ENCODE results near the gene LACRT.

The LACRT gene

DNA sequence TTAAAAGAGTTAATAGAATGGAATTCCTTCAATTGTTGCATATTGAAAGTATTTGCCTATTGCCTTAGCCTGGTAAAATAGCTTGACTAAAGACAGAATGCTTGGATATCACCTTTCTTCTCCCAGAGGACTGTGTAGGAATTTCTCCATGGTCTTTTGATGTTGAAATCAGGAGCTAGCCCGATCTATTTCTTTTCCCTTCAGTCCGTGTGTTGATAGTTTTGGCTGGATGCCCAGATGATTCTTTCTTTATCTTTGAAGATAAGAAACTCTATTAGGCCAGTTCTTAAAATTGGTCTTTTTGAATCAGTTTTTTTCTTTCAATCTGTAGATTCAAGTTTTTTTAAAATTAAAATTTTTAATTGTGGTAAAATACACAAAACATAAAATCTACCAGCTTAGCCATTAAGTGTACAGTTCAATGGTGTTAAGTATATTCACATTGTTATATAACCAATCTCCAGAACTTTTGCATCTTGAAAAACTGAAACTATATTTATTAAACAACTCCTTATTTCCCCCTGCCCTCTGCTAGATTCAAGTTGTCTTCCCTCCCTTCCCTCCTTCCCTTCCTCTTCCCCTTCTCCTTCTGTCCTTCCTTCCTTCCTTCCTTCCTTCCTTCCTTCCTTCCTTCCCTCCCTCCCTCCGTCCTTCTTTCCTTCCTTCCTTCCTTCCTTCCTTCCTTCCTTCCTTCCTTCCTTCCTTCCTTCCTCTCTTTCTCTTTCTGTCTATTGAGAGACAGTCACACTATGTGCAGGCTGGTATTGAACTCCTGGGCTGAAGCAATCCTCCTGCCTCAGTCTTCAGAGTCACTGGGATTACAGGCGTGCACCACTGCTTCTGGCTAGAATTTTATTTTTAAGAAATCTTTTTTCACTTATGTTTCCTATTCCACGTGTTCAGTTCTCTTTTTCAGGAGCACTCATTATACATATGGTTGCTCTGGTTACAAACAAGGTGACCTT lies 10.1 kb downstream of the LACRT start:
- Histone ChIP-seq H3K9ac (ENCODE audit: insufficient read length, low read depth) (no peak overlapping the region), H3K4me3 (ENCODE audit: insufficient read length, low read depth) (no peak overlapping the region), H3K4me1 (ENCODE audit: insufficient read depth, insufficient read length) (no peaks in the 10 kb centered on the region), H3K36me3 (ENCODE audit: insufficient read depth, insufficient read length, low read length) (no peaks in the 10 kb centered on the region), H3K27me3 (ENCODE audit: insufficient read depth, insufficient read length) (no peaks in the 10 kb centered on the region), H3K9me3 (ENCODE audit: insufficient read depth, low read length) (peaks cover 21% of the 10 kb centered on the region; the same call in 1 of the 2 replicates)
- DNase-seq (ENCODE audit: low read depth, low spot score) = no peak
- TF ChIP-seq YY1 (IDR thresholded peaks at IDR 0.05; ENCODE audit: insufficient read depth, insufficient read length) (no peak), ZNF274 (IDR thresholded peaks at IDR 0.05; ENCODE audit: low read depth, low read length) (no peak)

DNA sequence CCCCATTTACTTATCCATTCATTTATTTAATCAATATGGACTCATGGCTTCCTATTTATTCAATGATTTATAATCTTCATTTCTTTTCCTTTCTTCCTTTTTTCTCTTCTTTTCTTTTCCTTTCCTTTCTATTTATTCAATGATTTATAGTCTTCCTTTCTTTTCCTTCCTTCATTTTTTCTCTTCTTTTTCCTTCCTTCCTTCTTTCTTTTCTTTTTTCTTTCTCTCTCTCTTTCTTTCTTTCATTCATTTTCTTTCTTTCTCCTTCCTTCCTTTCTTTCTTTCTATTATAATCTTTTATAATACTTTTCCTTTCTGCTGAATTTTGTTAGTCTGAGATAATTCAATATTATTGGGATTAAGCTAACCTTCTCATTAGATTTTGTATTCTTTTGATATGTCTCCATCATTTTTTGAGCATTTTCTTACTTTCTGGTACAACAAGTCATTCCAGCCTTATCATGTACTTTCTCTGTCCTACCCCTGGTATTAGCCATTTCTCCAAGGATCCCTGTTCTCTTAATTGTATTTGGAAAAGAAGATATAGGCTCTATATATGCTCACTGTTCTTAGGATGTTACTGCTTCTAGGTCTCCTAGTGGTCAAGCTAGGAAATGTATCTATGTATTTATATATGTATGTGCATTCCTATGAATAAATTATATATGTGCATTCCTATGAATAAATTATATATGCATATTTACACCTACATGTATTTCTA lies 12.1 kb downstream of the LACRT start:
- H3K4me3 ChIP-seq (ENCODE audit: insufficient read length, low read depth) = no peak overlapping the region
- DNase-seq (ENCODE audit: low read depth, low spot score) = no peak
- peaks cover 9% of the 10 kb centered on the region; the same call in 1 of the 2 replicates for H3K9me3 ChIP-seq (ENCODE audit: insufficient read depth, low read length)
- H3K36me3 ChIP-seq (ENCODE audit: insufficient read depth, insufficient read length, low read length) = no peaks in the 10 kb centered on the region
- no peak overlapping the region for H3K9ac ChIP-seq (ENCODE audit: insufficient read length, low read depth)
- TF ChIP-seq ZNF274 (IDR thresholded peaks at IDR 0.05; ENCODE audit: low read depth, low read length) (no peak), YY1 (IDR thresholded peaks at IDR 0.05; ENCODE audit: insufficient read depth, insufficient read length) (no peak), SUZ12 (IDR thresholded peaks at IDR 0.05; ENCODE audit: extremely low read depth, insufficient read depth, insufficient read length) (no peak)
- H3K27me3 ChIP-seq (ENCODE audit: insufficient read depth, insufficient read length) = no peaks in the 10 kb centered on the region
- H3K4me1 ChIP-seq (ENCODE audit: insufficient read depth, insufficient read length) = no peaks in the 10 kb centered on the region

DNA sequence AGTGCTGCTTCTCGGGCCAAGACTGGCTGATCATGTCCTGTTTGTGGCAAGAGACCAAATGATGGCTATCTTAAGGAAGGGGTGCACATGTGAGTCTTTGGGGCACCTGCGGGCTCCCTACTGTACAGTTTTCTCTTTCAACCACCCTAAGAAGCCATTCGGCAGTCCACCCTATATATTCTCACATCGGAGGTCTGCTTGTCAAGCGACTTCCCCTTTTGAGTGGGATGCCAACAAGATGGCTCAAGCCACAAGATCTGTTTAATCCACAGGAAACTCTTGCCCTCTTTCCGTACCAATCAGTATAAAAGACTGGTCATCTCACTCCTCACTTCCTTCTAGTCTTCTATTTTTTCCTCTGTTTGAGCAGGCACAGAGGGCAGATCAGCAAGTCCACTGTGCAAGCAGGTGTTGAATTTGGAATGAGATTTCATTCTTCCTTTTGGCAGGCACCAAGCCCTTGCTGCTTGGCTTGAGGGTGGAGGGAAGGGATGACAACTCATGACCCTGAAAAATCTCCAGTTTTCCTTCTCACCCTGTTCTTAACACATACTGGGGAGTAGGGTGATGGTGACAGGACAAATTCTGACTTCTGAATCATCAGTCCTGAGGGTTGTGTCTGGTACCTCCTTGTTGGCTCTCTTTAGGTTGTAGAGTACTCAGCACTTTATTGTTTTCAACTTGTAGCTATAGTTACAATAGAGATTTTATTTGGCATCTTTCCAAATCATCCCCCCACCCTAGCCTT lies 17.6 kb downstream of the LACRT start:
- DNase-seq (ENCODE audit: low read depth, low spot score) = no peak
- Histone ChIP-seq H3K36me3 (ENCODE audit: insufficient read depth, insufficient read length, low read length) (no peaks in the 10 kb centered on the region), H3K9ac (ENCODE audit: insufficient read length, low read depth) (no peak overlapping the region), H3K4me1 (ENCODE audit: insufficient read depth, insufficient read length) (no peaks in the 10 kb centered on the region), H3K4me3 (ENCODE audit: insufficient read length, low read depth) (no peak overlapping the region), H3K9me3 (ENCODE audit: insufficient read depth, low read length) (no peaks in the 10 kb centered on the region), H3K27me3 (ENCODE audit: insufficient read depth, insufficient read length) (peaks cover 9% of the 10 kb centered on the region)
- TF ChIP-seq ZNF274 (IDR thresholded peaks at IDR 0.05; ENCODE audit: low read depth, low read length) (no peak), YY1 (IDR thresholded peaks at IDR 0.05; ENCODE audit: insufficient read depth, insufficient read length) (no peak), SUZ12 (IDR thresholded peaks at IDR 0.05; ENCODE audit: extremely low read depth, insufficient read depth, insufficient read length) (no peak)

DNA sequence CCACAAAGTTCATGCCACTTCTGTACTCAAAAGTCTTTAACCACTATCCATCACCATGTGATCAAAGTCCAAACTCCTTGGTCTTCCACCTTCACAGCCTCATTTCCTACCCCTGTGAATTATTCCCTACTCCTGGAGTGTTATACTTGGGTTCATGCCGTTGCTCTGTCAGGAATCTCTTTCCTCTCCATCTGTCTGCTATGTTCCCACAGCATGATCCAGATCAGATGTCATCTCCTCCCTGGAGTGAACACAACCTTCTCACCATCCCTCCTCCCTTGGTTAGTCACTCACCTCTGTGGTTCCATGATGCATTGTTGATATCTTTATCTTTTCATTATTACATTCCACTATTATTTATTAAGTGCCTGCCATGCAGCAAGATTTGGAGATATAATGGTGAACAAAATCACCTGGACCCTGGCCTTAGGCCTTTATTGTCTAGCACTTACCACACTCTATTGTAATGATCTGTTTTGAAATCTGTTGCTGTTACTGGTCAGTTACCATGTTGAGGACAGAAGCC lies 22.4 kb downstream of the LACRT start:
- DNase-seq (ENCODE audit: low read depth, low spot score) = no peak
- Histone ChIP-seq H3K4me3 (ENCODE audit: insufficient read length, low read depth) (no peak overlapping the region), H3K36me3 (ENCODE audit: insufficient read depth, insufficient read length, low read length) (no peaks in the 10 kb centered on the region), H3K9me3 (ENCODE audit: insufficient read depth, low read length) (no peaks in the 10 kb centered on the region), H3K27me3 (ENCODE audit: insufficient read depth, insufficient read length) (peaks cover 9% of the 10 kb centered on the region), H3K4me1 (ENCODE audit: insufficient read depth, insufficient read length) (no peaks in the 10 kb centered on the region), H3K9ac (ENCODE audit: insufficient read length, low read depth) (no peak overlapping the region)
- TF ChIP-seq YY1 (IDR thresholded peaks at IDR 0.05; ENCODE audit: insufficient read depth, insufficient read length) = no peak
- no peak for TF ChIP-seq SUZ12 (IDR thresholded peaks at IDR 0.05; ENCODE audit: extremely low read depth, insufficient read depth, insufficient read length)
- no peak for TF ChIP-seq ZNF274 (IDR thresholded peaks at IDR 0.05; ENCODE audit: low read depth, low read length)

DNA sequence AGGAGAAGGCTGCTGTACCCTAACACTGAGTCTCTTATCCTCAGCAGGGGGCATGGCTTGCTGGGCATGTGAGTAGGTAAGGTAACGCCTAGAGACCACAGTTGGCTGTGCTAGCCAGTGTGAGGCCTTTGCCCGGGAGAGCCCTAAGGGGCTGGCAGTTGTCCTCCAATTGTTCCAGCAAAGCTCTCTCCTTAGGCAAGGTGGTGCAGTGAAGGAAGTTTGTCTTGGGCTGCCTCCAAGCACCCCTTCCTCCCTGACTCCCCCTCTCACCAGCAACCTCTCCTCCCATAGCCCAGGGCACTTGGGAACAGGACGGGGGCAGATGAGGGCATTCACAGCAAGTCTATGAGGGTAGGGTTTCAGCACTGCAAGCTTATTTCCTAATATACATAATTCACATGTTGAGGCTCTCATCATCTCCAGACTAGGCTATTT lies 23.0 kb downstream of the LACRT start:
- Histone ChIP-seq H3K27me3 (ENCODE audit: insufficient read depth, insufficient read length) (peaks cover 9% of the 10 kb centered on the region), H3K9ac (ENCODE audit: insufficient read length, low read depth) (no peak overlapping the region), H3K4me3 (ENCODE audit: insufficient read length, low read depth) (no peak overlapping the region), H3K36me3 (ENCODE audit: insufficient read depth, insufficient read length, low read length) (no peaks in the 10 kb centered on the region), H3K4me1 (ENCODE audit: insufficient read depth, insufficient read length) (no peaks in the 10 kb centered on the region), H3K9me3 (ENCODE audit: insufficient read depth, low read length) (no peaks in the 10 kb centered on the region)
- TF ChIP-seq ZNF274 (IDR thresholded peaks at IDR 0.05; ENCODE audit: low read depth, low read length) (no peak), SUZ12 (IDR thresholded peaks at IDR 0.05; ENCODE audit: extremely low read depth, insufficient read depth, insufficient read length) (no peak), YY1 (IDR thresholded peaks at IDR 0.05; ENCODE audit: insufficient read depth, insufficient read length) (no peak)
- DNase-seq (ENCODE audit: low read depth, low spot score) = no peak

DNA sequence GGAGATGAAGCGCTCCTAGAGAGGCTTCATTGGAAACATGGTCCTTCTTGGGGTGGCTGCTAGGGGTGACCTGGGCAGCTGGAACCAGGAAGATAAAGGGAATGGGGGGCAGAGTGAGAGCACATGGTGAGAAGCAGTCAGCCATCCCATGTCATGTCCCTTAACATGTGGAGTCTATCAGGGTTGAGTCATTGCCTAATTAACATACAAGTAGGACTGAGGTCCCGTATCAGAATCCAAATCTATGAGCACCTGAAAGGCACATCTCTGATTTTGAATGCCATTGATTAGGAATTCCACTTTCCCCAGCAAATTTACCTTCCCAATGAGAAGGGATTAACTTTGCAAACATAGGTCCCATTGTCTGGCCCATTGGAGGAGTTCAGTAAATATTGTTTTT lies 25.9 kb downstream of the LACRT start:
- Histone ChIP-seq H3K9ac (ENCODE audit: insufficient read length, low read depth) (no peak overlapping the region), H3K27me3 (ENCODE audit: insufficient read depth, insufficient read length) (no peaks in the 10 kb centered on the region), H3K36me3 (ENCODE audit: insufficient read depth, insufficient read length, low read length) (no peaks in the 10 kb centered on the region), H3K4me3 (ENCODE audit: insufficient read length, low read depth) (no peak overlapping the region), H3K9me3 (ENCODE audit: insufficient read depth, low read length) (peaks cover 3% of the 10 kb centered on the region; the same call in 1 of the 2 replicates), H3K4me1 (ENCODE audit: insufficient read depth, insufficient read length) (no peaks in the 10 kb centered on the region)
- no peak for TF ChIP-seq ZNF274 (IDR thresholded peaks at IDR 0.05; ENCODE audit: low read depth, low read length)
- TF ChIP-seq SUZ12 (IDR thresholded peaks at IDR 0.05; ENCODE audit: extremely low read depth, insufficient read depth, insufficient read length) = no peak
- no peak for TF ChIP-seq YY1 (IDR thresholded peaks at IDR 0.05; ENCODE audit: insufficient read depth, insufficient read length)
- DNase-seq (ENCODE audit: low read depth, low spot score) = no peak

Data from NT2/D1 (cell line).